Measurements from ENCODE around the gene LPCAT3.
A peak's percentile ranks its signal among the peaks of the same experiment; 100 is the strongest.

The LPCAT3 gene

GRCh38 chr12:7031306-7031705, 13.0 kb upstream of the LPCAT3 start:
- TF ChIP-seq CTCF (IDR thresholded peaks at IDR 0.05; ENCODE audit: low read depth, low read length) (no peak), POLR2A (IDR thresholded peaks at IDR 0.05; ENCODE audit: extremely low read depth, insufficient read length) (no peak), MYC (IDR thresholded peaks at IDR 0.05; ENCODE audit: low read depth, low read length) (no peak), MAX (IDR thresholded peaks at IDR 0.05; ENCODE audit: low read depth, low read length) (no peak)

GRCh38 chr12:7026854-7027253, 8.6 kb upstream of the LPCAT3 start:
- TF ChIP-seq MYC (IDR thresholded peaks at IDR 0.05; ENCODE audit: low read depth, low read length): no peak
- no peak for TF ChIP-seq CTCF (IDR thresholded peaks at IDR 0.05; ENCODE audit: low read depth, low read length)
- no peak for TF ChIP-seq POLR2A (IDR thresholded peaks at IDR 0.05; ENCODE audit: extremely low read depth, insufficient read length)
- TF ChIP-seq MAX (IDR thresholded peaks at IDR 0.05; ENCODE audit: low read depth, low read length): no peak
- no peak overlapping the region for H3K4me3 ChIP-seq (ENCODE audit: low read depth, low read length)
- DNase-seq (ENCODE audit: low read depth): no peak

More at GRCh38 chr12:7031306-7031705, 13.0 kb upstream of the LPCAT3 start:
- H3K4me3 ChIP-seq (ENCODE audit: low read depth, low read length): no peak overlapping the region
- no peak for DNase-seq (ENCODE audit: low read depth)

- TF ChIP-seq CTCF (IDR thresholded peaks at IDR 0.05; ENCODE audit: low read depth, low read length) (no peak), MAX (IDR thresholded peaks at IDR 0.05; ENCODE audit: low read depth, low read length) (no peak), POLR2A (IDR thresholded peaks at IDR 0.05; ENCODE audit: extremely low read depth, insufficient read length) (no peak), MYC (IDR thresholded peaks at IDR 0.05; ENCODE audit: low read depth, low read length) (no peak)
- H3K4me3 ChIP-seq (ENCODE audit: low read depth, low read length): no peak overlapping the region
- no peak for DNase-seq (ENCODE audit: low read depth)
Observed at GRCh38 chr12:7023114-7023513, 4.8 kb upstream of the LPCAT3 start.

GRCh38 chr12:7021956-7022355, 3.7 kb upstream of the LPCAT3 start:
- no peak overlapping the region for H3K4me3 ChIP-seq (ENCODE audit: low read depth, low read length)
- peak; percentile 24 for DNase-seq (ENCODE audit: low read depth)
- TF ChIP-seq MYC (IDR thresholded peaks at IDR 0.05; ENCODE audit: low read depth, low read length) (no peak), CTCF (IDR thresholded peaks at IDR 0.05; ENCODE audit: low read depth, low read length) (no peak), MAX (IDR thresholded peaks at IDR 0.05; ENCODE audit: low read depth, low read length) (no peak), POLR2A (IDR thresholded peaks at IDR 0.05; ENCODE audit: extremely low read depth, insufficient read length) (no peak)

- no peak for DNase-seq (ENCODE audit: low read depth)
- TF ChIP-seq CTCF (IDR thresholded peaks at IDR 0.05; ENCODE audit: low read depth, low read length): no peak
- no peak for TF ChIP-seq MAX (IDR thresholded peaks at IDR 0.05; ENCODE audit: low read depth, low read length)
- no peak for TF ChIP-seq POLR2A (IDR thresholded peaks at IDR 0.05; ENCODE audit: extremely low read depth, insufficient read length)
- TF ChIP-seq MYC (IDR thresholded peaks at IDR 0.05; ENCODE audit: low read depth, low read length): no peak
- H3K4me3 ChIP-seq (ENCODE audit: low read depth, low read length): peak overlapping the region; percentile 71
Observed at GRCh38 chr12:7019043-7019569, 830 bp upstream of the LPCAT3 start.
